Hypothalamus (tissue), 51 donors: Measurements from ENCODE around the gene PLK1.
"Not testable (repeated sequence)": the region's sequence is repeated elsewhere in the genome, so short reads cannot be mapped to it uniquely, and the experiment has no call there.

Experiments used
- DNase-seq, 51 donors: peaks; one replicate each; lab custom pipeline; 2025; lab: John Stamatoyannopoulos, UW

The PLK1 gene

GRCh38 chr16:23705517-23705902, 26.8 kb downstream of the PLK1 start:
- no peak for DNase-seq

DNA sequence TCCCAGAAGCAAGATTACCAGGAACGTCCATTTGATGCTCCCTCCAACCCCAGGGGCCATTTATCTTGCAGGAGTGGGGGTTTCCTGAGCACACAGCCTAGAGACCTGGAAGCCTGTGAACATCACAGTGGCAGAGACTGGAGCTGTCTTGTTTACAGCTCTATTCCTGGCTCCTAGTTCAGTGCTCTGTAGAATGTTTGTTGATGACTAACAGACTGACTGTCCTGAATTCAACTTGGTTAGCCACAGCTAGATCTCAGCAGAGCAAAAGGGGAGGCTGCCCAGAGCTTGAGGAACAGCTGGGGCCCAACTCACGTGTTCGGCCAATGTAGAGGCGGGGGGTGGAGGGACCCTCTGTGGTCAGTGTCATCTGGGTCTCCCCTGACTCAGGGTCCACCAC, 27.8 kb downstream of the PLK1 start:
- DNase-seq, result no peak

GRCh38 chr16:23709536-23709935, 30.8 kb downstream of the PLK1 start:
- DNase-seq, result no peak

- DNase-seq, result no peak
Measured at GRCh38 chr16:23710008-23710407, 31.3 kb downstream of the PLK1 start.

GRCh38 chr16:23710504-23710903, 31.8 kb downstream of the PLK1 start:
- DNase-seq, result no peak

DNA sequence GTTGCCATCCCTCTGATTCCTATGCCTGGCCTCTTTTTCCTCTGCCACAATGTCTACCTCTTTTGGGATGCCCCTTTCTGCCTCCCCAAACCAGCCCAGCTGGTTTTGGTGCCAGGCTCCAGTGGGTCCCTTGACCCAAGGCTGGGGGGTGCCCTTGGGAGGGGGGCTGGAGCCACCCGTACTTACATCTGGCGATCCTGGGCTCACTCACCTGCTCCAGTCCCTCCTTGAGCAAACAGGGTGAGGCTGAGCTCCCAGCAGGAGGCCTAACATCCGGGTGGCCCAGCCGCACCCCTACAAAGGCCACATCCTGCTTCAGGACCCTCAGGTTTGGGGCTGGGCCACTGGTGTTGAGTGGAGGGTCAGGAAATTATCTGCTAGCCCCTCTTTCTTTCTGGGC, 33.1 kb downstream of the PLK1 start:
- DNase-seq, result no peak

- DNase-seq, result no peak
Measured at GRCh38 chr16:23712976-23713375, 34.3 kb downstream of the PLK1 start, which contains the start of gene ERN2. TSS of gene ERN2 (minus strand) at chr16:23713222. CDS start at chr16:23713187, 35 bp downstream.

DNA sequence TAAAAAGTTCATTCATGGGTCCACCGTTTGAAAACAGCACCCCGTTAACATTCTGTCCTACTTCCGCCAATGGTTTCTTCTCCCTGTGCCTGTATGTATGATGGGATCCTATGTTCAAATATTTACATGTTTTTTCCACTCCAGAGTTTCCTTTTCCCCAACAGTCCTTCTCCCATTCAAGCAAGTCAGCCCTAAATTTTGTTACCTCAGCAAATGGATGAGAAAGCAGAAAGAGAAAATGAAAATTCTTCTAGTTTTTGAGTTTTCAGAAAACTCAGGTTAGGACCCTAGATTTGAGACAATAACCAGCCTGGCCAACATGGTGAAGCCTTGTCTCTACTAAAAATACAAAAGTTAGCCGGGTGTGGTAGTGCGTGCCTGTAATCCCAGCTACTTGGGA, 37.8 kb downstream of the PLK1 start:
- no peak for DNase-seq

GRCh38 chr16:23722613-23723240, 44.0 kb downstream of the PLK1 start:
- DNase-seq, result not testable (repeated sequence)

DNA sequence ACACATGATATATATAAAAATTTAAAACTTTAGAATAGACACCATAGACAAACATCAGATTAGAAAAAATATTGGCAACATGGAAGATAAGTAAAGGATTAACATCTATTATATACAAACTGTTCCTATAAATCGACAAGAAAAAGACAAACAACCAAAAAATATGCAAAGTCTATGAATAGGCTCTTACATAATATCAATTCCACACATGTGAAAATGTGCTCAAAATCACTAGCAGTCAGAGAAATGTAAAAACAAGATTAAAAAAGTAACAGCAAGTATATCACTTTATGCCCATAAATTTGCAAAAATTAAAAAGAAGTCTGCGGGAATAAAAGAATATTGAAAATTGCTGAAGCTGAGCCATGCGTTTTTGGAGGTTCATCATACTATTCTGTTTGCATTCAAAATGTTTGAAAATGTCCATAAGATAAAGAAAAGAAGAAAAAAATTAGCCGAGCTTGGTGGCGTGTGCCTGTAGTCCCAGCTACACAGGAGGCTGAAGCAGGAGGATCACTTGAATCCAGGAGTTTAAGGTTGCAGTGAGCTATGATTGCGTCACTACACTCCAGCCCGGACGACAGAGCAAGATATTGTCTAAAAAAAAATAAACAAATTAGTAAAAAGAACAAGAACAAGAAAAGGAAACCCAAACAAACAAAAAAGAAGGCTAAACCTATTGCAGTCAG, 45.6 kb downstream of the PLK1 start:
- no peak for DNase-seq

GRCh38 chr16:23724785-23725131, 46.1 kb downstream of the PLK1 start:
- no peak for DNase-seq

GRCh38 chr16:23726710-23727109, 48.0 kb downstream of the PLK1 start:
- DNase-seq, result no peak

- DNase-seq, result no peak
Measured at GRCh38 chr16:23728112-23728477, 49.4 kb downstream of the PLK1 start.

DNA sequence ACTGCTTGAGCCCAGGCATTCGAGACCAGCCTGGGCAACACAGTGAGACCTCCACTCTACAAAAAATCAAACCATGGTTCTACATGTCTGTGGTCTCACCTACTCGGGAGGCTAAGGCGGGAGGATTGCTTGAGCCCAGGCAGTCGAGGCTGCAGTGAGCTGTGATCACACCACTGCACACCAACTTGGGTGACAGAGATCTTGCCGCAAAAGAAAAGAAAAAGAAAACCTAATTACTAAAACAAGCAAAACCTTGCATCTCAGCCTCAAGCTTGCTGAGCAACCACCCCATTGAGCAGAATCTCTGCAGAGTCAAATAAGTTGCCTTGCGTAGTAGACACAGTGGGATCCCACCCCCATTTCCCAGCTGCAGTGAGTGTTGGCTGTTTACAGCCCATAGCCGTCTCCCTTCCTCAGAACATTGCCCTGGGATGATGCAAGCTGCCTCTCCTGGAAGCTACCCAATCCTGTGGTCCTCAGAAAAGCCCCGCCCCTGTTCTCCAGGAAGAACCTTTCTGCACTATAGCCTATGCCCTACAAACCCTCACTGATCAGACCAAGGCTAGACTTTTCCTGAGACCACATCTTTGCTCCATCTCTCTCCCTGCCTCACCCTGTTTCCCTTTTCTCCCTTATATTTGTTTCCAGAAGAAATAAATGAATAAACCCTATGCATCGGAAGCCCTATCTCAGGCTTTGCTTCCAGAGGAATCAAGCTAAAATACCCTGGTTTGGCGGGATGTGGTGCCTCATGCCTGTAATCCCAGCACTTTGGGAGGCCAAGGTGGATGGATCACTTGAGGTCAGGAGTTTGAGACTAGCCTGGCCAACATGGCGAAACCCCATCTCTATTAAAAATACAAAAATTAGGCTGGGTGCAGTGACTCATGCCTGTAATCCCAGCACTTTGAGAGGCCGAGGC, 51.1 kb downstream of the PLK1 start:
- DNase-seq, result no peak

GRCh38 chr16:23734176-23734893, 55.6 kb downstream of the PLK1 start:
- no peak for DNase-seq

DNA sequence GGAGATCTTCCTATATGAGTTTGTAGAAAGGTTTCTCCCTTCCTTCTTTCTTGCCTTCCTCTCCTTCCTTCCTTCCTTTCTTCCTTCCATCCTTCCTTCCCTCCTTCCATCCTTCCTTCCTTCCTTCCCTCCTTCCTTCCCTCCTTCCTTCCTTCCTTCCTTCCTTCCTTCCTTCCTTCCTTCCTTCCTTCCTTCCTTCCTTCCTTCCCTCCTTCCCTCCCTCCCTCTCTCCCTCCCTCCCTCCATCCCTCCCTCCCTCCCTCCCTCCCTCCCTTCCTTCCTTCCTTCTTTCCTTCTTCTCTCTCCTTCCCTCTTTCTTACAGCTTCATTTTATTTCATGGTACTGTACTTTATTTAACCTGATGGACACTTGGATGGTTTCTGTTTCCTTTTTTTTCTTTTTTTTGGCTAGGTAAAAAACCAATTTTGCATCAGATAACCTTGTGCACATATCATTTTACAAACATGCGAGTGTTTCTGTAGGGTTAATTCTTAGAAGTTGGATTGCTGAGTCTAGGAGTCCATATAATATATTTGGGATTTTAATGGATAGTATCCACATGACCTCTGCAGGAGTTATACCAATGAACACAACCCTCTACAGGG, 58.8 kb downstream of the PLK1 start:
- not testable (repeated sequence) for DNase-seq

GRCh38 chr16:23739516-23739915, 60.8 kb downstream of the PLK1 start:
- DNase-seq, result no peak
